AG04450 (cell line): ENCODE measurements around the gene AP1B1. TPM values are rescaled to one million over a fixed set of nuclear protein-coding genes. Genes with fewer than 3 reads are reported as not detected.

Experiments
- CTCF ChIA-PET: fragments of 300-600, 350-600 bp; formaldehyde crosslinking; extraction: SDS; loops from one replicate; lab custom pipeline; 2022; ENCODE audit warnings: antibody characterized with exemption, inconsistent platforms; lab: Charles Lee
- POLR2A ChIA-PET: fragments of 350-600 bp; formaldehyde crosslinking; extraction: SDS; loops from one replicate; lab custom pipeline; 2021; ENCODE audit warnings: antibody characterized with exemption, inconsistent platforms; lab: Yijun Ruan, JAX
- DNase-seq: peaks from one replicate; pipeline ENCODE4 v3.0.0-alpha.2; 2011; ENCODE audit warnings: low read depth, low spot score
- H3K27ac ChIP-seq: one replicate; pipeline ENCODE4 v1.5.1; 2012; ENCODE audit warnings: low read depth, low read length, control low read depth
- H3K27me3 ChIP-seq: one replicate; pipeline ENCODE4 v1.6.0; 2012; ENCODE audit warnings: low read length; ENCODE audit not compliant: control insufficient read depth, insufficient read depth
- H3K4me3 ChIP-seq: 2 replicates; pipeline ENCODE4 v1.5.1; 2011; ENCODE audit warnings: mild to moderate bottlenecking, low read depth, low read length, control low read depth
- H3K9me3 ChIP-seq: 2 replicates; pipeline ENCODE4 v1.5.1; 2012; ENCODE audit warnings: low read length; ENCODE audit not compliant: control insufficient read depth, insufficient read depth
- CTCF ChIP-seq: IDR thresholded peaks from 2 replicates; pipeline ENCODE4 v1.5.1; 2011; ENCODE audit warnings: low read depth, low read length, control low read depth, inconsistent platforms
- polyA plus RNA-seq: library from polyadenylated mRNA; depleted of rRNA; stranded (reverse); fragments of >200 nt; gene quantifications from 2 replicates; pipeline ENCODE4 v1.2.3, GENCODE V29; 2011

Gene AP1B1
- polyA plus RNA-seq, 1 experiment = 54.1 TPM

GRCh38 chr22:29338398-29338797, 50.0 kb downstream of the AP1B1 start:
- no peaks in the 10 kb centered on the region for H3K27me3 ChIP-seq
- TF ChIP-seq CTCF = no peak
- CTCF ChIA-PET = no interaction called here
- POLR2A ChIA-PET = no interaction called here
- no peak for DNase-seq
- H3K4me3 ChIP-seq = no peak overlapping the region
- H3K9me3 ChIP-seq = no peaks in the 10 kb centered on the region
- H3K27ac ChIP-seq = no peak overlapping the region

GRCh38 chr22:29337631-29338284, 50.6 kb downstream of the AP1B1 start:
- Histone ChIP-seq H3K4me3 (no peak overlapping the region), H3K27me3 (no peaks in the 10 kb centered on the region), H3K9me3 (no peaks in the 10 kb centered on the region), H3K27ac (no peak overlapping the region)
- ChIA-PET POLR2A (interaction anchor here (0.6 kb wide), 1 partner anchor 14 kb away, joined by 6 read pairs; no protein-coding TSS in a partner anchor), CTCF (no interaction called here)
- DNase-seq = no peak
- TF ChIP-seq CTCF = no peak

- ChIA-PET POLR2A (no interaction called here), CTCF (no interaction called here)
- no peak overlapping the region for H3K4me3 ChIP-seq
- no peak for TF ChIP-seq CTCF
- no peaks in the 10 kb centered on the region for H3K9me3 ChIP-seq
- H3K27me3 ChIP-seq = no peaks in the 10 kb centered on the region
- H3K27ac ChIP-seq = no peak overlapping the region
- no peak for DNase-seq
Observed at GRCh38 chr22:29336751-29337490, 51.4 kb downstream of the AP1B1 start.

- DNase-seq = no peak
- POLR2A ChIA-PET = no interaction called here
- no peaks in the 10 kb centered on the region for H3K9me3 ChIP-seq
- TF ChIP-seq CTCF = no peak
- H3K27me3 ChIP-seq = no peaks in the 10 kb centered on the region
- no peak overlapping the region for H3K27ac ChIP-seq
- CTCF ChIA-PET = no interaction called here
- H3K4me3 ChIP-seq = no peak overlapping the region
Observed at GRCh38 chr22:29335656-29336055, 52.7 kb downstream of the AP1B1 start.

GRCh38 chr22:29334696-29335344, 53.5 kb downstream of the AP1B1 start:
- TF ChIP-seq CTCF = no peak
- Histone ChIP-seq H3K9me3 (no peaks in the 10 kb centered on the region), H3K4me3 (no peak overlapping the region), H3K27me3 (no peaks in the 10 kb centered on the region), H3K27ac (no peak overlapping the region)
- POLR2A ChIA-PET = interaction anchor here (0.6 kb wide), 1 partner anchor 36 kb away, joined by 3 read pairs; no protein-coding TSS in a partner anchor
- CTCF ChIA-PET = no interaction called here
- DNase-seq = no peak
